ENCODE measurements around the gene UBE2Q1.

GRCh38 chr1:154578058-154578418, 19.6 kb upstream of the UBE2Q1 start:
- no peak for TF ChIP-seq CTCF (IDR thresholded peaks at IDR 0.05)
- no peak for TF ChIP-seq POLR2A (IDR thresholded peaks at IDR 0.05)
- TF ChIP-seq EP300 (IDR thresholded peaks at IDR 0.05) = no peak
